Mesodermal cell (in vitro differentiated cells): Measurements from ENCODE around the gene MEGF10.

ENCODE experiments used
- H3K27ac ChIP-seq: 2 replicates; pipeline ENCODE4 v1.7.0; 2013; ENCODE audit warnings: mild to moderate bottlenecking, low read depth, low read length, moderate library complexity; ENCODE audit not compliant: severe bottlenecking
- H3K36me3 ChIP-seq: 2 replicates; pipeline ENCODE4 v1.7.1; 2013; ENCODE audit warnings: mild to moderate bottlenecking, low read length, moderate library complexity; ENCODE audit not compliant: control insufficient read depth, insufficient read depth
- H3K4me1 ChIP-seq: one replicate; pipeline ENCODE4 v1.7.1; 2013; ENCODE audit warnings: mild to moderate bottlenecking, low read length; ENCODE audit not compliant: insufficient read depth, control insufficient read depth, poor library complexity, severe bottlenecking
- H3K4me3 ChIP-seq: 2 replicates; pipeline ENCODE4 v1.7.0; 2013; ENCODE audit warnings: low read length, control low read depth, mild to moderate bottlenecking; ENCODE audit not compliant: insufficient read depth, poor library complexity, severe bottlenecking; ENCODE audit errors: extremely low read depth
- H3K9me3 ChIP-seq: 2 replicates; pipeline ENCODE4 v1.7.1; 2013; ENCODE audit warnings: mild to moderate bottlenecking, low read length, moderate library complexity; ENCODE audit not compliant: control insufficient read depth
- WGBS, 2 experiments: methylation state at CpG; one replicate each; pipeline ENCODE4 v1.1.5; 2013; ENCODE audit warnings: missing lambda C conversion rate in 2 of 2; ENCODE audit not compliant: insufficient coverage in 2 of 2; 5-methylcytosine and 5-hydroxymethylcytosine counted together

Gene MEGF10

DNA sequence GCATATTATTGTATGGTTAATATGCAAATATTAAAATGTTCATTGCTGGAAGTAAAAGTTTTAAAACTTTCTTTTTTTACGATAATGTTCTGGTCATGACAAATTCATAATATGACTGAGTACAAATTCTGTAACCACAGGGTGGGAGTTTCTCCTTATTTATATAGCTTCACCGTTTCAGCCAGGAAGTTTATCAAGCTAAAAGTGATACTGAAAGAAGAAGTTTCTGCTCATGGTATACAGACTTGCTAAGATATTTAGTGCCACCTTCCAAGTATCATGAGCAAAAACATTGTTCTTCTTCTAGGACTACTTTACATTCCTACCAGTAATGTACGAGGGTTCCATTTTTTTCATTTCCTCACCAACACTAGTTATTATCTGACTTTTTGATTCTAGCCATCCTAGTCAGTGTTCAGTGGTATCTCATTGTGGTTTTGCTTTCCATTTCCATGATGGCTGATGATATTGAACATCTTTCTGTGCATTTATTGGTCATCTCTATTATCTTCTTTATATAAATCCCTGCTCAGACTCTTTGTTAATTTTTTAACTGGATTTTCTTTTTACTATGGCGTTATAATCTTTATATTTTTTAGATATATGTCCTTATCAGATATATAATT, 132.7 kb downstream of the MEGF10 start:
- 100% methylated on average over 1 of the region's 4 CpGs; no CpG with 5 or more reads in 1 of the 2 experiments for WGBS, 2 experiments
- Histone ChIP-seq H3K9me3 (no peaks in the 10 kb centered on the region), H3K4me1 (no peaks in the 10 kb centered on the region), H3K27ac (no peak overlapping the region), H3K4me3 (no peak overlapping the region), H3K36me3 (no peaks in the 10 kb centered on the region)

DNA sequence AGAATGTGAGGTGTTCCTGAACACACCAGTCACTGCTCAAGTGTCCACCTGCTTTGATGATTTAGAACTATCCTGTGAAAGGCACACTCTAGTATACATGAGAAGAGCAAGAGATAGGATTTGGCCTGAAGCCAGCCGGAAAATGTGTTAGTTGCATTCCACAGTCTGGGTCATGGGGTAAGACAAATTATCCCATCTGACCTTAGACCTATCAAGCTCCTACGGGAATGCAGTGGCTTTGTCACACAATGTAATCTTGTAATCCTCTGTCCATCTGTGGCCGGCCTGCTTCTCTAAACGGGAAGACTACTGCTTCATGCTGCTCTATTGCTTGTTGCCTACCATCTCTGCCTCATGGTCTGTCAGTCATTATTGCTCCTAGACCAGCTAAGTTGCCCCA, 134.4 kb downstream of the MEGF10 start:
- no peaks in the 10 kb centered on the region for H3K36me3 ChIP-seq
- H3K4me3 ChIP-seq: no peak overlapping the region
- H3K9me3 ChIP-seq: no peaks in the 10 kb centered on the region
- H3K27ac ChIP-seq: peak overlapping the region; percentile 43
- WGBS, 2 experiments: 74 to 78% methylated on average over 3 to 4 of the region's 4 CpGs
- peaks cover 11% of the 10 kb centered on the region for H3K4me1 ChIP-seq

DNA sequence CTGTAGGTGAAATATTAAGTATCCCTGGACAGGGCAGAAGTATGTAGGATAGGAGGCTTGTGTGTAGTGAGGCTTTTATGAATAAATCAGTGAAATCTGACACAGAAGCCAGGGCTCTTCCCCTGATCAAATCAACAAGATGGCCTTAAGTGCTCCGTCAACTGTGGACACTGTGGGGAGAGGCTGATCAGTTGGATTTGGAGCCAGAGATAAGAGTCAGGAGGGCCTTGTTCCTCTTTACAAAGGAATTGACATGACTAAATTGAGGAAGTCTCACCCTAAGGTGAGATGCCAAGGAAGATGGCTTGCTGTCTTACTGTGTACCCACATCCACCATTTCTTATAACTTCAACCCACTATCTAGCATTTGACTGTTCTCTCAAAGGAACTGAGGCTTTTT, 135.3 kb downstream of the MEGF10 start:
- Histone ChIP-seq H3K4me3 (no peak overlapping the region), H3K9me3 (no peaks in the 10 kb centered on the region), H3K4me1 (peaks cover 12% of the 10 kb centered on the region), H3K36me3 (no peaks in the 10 kb centered on the region), H3K27ac (no peak overlapping the region)
- WGBS, 2 experiments: 86% methylated on average over 1 of the region's 1 CpG; no CpG with 5 or more reads in 1 of the 2 experiments

DNA sequence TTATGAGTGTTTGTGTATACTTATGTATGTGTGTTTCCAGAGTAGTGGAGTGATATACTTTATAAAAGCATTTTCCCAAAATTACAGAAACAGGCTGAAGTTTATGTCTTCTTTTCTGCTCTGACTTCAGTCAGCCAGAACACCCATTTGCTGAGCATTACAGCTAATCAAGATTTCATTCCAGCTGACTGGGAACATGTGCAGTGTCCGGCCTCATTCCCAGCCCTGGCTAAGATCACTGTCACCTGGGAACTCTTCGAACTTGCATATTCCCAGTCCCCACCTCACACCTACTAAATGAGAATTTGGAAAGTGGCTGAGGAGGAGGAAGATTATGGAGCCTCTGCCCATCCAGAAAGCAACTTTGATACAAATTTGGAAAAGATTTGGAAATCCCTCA, 136.1 kb downstream of the MEGF10 start:
- Histone ChIP-seq H3K4me1 (peaks cover 12% of the 10 kb centered on the region), H3K36me3 (no peaks in the 10 kb centered on the region), H3K4me3 (no peak overlapping the region), H3K27ac (peak overlapping the region; percentile 24), H3K9me3 (no peaks in the 10 kb centered on the region)
- WGBS, 2 experiments: no CpG with 5 or more reads among the region's 2 CpGs

DNA sequence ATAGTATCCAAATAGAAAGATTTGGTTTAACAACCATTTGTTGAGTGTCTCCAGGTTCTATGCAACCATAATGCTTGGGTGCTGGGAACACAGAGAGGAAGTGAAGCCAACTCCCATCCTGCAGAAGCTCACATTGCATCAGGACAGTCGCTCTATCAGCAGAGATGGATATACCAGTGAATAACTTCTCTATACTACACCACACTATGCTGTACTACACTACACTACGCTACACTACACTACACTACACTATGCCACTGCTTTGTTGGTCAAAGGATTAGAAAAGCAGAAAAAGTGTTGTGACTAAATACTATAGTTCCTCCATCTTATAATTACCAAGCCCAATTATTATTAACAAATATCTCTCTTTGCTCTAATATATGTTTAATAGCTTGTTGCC, 137.7 kb downstream of the MEGF10 start:
- Histone ChIP-seq H3K27ac (peak overlapping the region; percentile 92), H3K4me1 (peaks cover 12% of the 10 kb centered on the region), H3K36me3 (no peaks in the 10 kb centered on the region), H3K9me3 (no peaks in the 10 kb centered on the region), H3K4me3 (no peak overlapping the region)
- 67 to 100% methylated on average over 1 to 2 of the region's 2 CpGs for WGBS, 2 experiments

DNA sequence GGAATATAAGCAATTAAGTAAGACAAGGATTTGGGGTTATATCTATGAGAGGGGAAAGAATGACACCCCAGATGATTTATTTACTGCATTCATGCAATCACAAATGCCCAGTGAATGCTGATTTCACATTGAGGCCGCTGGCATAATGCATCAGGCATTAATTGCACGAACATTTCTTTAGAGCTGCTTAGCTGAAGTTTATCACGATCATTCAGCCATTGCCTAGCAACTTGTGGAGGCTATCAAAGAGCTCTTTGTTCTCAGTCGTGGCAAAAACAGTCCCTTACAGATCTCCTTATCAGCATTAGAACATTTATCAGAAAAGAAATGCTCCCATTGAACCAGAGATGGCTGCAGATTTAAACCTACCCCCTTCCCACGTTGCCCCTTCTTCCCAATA, 138.2 kb downstream of the MEGF10 start:
- H3K36me3 ChIP-seq: no peaks in the 10 kb centered on the region
- no peaks in the 10 kb centered on the region for H3K9me3 ChIP-seq
- H3K4me1 ChIP-seq: peaks cover 12% of the 10 kb centered on the region
- peak overlapping the region; percentile 92 for H3K27ac ChIP-seq
- 41 to 55% methylated on average over 4 of the region's 5 CpGs for WGBS, 2 experiments
- H3K4me3 ChIP-seq: no peak overlapping the region

DNA sequence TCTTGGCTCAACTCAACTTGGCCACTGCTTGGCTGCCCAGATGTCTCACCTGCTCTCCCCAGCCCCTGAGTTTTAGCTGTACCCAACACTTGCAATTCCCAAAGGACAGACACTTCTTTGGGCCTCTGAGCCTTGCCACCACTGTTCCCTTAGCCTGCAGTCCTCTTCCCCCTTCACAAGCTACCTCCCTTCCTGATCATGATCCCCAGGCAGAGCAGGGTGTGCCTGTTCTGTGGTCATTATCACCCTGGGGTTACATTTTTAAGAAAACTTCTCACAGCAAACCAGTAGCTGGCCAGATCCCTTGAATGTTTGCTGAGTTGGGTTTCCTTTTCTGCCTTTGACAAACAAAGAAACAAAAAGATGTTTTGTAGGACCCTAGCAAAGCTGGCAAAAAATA, 139.3 kb downstream of the MEGF10 start:
- H3K4me3 ChIP-seq: no peak overlapping the region
- H3K9me3 ChIP-seq: no peaks in the 10 kb centered on the region
- H3K36me3 ChIP-seq: no peaks in the 10 kb centered on the region
- peaks cover 12% of the 10 kb centered on the region for H3K4me1 ChIP-seq
- no peak overlapping the region for H3K27ac ChIP-seq

DNA sequence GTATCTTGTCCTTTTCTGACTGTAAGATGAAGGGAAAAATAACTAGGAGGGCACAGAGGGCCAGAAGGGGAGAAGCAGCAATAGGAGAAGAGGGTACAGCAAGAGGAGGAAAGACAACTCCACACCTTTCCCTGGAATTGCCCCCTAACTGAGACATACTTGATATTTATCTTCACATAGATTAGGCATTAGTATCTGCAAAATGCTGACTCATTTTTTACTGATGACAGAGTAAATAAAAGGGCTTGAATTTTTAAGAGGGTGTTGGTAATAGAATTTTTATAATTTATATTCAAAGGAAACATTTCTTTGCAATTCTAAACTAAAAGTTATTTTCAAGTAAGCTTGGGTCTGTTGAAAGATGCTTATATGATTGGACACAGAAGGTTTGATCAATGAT, 140.0 kb downstream of the MEGF10 start:
- no peak overlapping the region for H3K27ac ChIP-seq
- H3K9me3 ChIP-seq: no peaks in the 10 kb centered on the region
- H3K4me1 ChIP-seq: peaks cover 12% of the 10 kb centered on the region
- no peaks in the 10 kb centered on the region for H3K36me3 ChIP-seq
- H3K4me3 ChIP-seq: no peak overlapping the region

DNA sequence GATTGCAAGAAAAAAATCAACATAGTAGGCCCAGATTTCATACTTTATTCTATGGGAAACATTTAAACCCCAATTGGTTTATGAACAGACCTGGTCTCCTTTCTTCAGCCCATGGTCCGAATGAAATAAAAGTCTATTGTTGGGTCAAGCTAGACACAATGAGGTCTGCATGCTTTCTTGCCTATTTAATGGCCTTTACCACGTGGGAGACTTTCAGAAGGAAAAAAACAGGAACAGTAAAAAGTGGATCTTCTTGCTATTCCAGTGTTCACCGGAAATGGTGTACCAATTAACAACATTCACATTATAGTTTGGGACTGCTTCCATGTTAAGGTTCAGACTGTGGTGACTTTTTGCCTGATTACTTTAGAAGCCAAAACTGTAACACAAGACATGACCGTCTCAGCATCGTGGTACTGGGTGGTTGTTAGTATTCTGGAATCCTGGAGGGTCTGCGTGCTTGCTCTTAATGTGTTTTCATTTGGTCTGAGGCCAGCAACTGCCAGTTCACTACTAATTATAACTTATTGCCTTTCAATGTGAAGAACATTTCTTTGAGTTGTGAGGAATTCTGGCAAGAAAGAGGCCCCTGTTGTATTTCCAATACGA, 141.5 kb downstream of the MEGF10 start:
- H3K27ac ChIP-seq: no peak overlapping the region
- peaks cover 12% of the 10 kb centered on the region for H3K4me1 ChIP-seq
- 84 to 89% methylated on average over 3 to 4 of the region's 7 CpGs for WGBS, 2 experiments
- no peaks in the 10 kb centered on the region for H3K9me3 ChIP-seq
- H3K4me3 ChIP-seq: no peak overlapping the region
- no peaks in the 10 kb centered on the region for H3K36me3 ChIP-seq

DNA sequence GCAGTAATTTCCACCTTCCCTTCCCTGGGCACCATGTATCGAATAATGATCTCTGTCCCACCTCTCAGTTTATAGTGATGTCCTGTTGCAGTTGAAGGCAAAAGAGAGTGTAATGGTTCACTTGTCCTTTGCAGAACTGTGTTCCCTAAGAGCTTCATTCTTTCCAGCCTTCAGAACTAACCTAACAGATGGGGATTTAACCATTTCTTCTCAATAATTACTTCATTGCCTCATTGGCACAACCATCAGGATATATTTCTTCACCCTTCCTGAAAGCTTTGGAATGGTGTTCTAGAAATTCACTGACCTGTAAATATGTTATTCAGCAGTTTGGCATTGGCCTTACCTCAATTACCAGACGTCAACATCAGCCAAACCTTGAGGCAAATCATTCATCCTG, 142.9 kb downstream of the MEGF10 start:
- Histone ChIP-seq H3K9me3 (no peaks in the 10 kb centered on the region), H3K4me1 (peaks cover 12% of the 10 kb centered on the region), H3K36me3 (no peaks in the 10 kb centered on the region), H3K27ac (no peak overlapping the region), H3K4me3 (no peak overlapping the region)
- 100% methylated on average over 1 of the region's 2 CpGs; no CpG with 5 or more reads in 1 of the 2 experiments for WGBS, 2 experiments

DNA sequence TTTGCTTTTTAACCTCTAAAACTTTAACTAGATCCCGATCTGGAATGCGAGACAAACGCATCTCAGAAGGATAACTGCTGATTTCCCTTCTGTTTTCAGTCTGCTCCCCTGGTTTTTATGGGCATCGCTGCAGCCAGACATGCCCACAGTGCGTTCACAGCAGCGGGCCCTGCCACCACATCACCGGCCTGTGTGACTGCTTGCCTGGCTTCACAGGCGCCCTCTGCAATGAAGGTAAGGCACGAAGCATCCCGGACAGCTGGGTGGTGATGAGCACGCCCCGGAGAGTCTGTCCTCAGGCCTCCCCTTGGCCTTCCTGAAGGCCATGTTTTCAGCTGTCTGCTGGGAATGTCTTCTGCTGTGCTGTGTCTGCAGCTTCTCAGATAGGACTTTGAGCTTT, 144.0 kb downstream of the MEGF10 start:
- Histone ChIP-seq H3K4me1 (peaks cover 4% of the 10 kb centered on the region), H3K9me3 (no peaks in the 10 kb centered on the region), H3K36me3 (no peaks in the 10 kb centered on the region), H3K4me3 (no peak overlapping the region), H3K27ac (no peak overlapping the region)
- WGBS, 2 experiments: 88 to 90% methylated on average over 10 to 11 of the region's 12 CpGs
